Activated T-cell treated with anti-CD3 and anti-CD28 coated beads, Interleukin-2, amount 50 U/mL, for 1 hour (primary cell): Measurements from ENCODE around the gene DMD.
"Not testable (repeated sequence)": the region's sequence is repeated elsewhere in the genome, so short reads cannot be mapped to it uniquely, and the experiment has no call there.

Source experiments
- DNase-seq: peaks from one replicate; pipeline ENCODE4 v3.0.0-alpha.2; 2020

Gene DMD

DNA sequence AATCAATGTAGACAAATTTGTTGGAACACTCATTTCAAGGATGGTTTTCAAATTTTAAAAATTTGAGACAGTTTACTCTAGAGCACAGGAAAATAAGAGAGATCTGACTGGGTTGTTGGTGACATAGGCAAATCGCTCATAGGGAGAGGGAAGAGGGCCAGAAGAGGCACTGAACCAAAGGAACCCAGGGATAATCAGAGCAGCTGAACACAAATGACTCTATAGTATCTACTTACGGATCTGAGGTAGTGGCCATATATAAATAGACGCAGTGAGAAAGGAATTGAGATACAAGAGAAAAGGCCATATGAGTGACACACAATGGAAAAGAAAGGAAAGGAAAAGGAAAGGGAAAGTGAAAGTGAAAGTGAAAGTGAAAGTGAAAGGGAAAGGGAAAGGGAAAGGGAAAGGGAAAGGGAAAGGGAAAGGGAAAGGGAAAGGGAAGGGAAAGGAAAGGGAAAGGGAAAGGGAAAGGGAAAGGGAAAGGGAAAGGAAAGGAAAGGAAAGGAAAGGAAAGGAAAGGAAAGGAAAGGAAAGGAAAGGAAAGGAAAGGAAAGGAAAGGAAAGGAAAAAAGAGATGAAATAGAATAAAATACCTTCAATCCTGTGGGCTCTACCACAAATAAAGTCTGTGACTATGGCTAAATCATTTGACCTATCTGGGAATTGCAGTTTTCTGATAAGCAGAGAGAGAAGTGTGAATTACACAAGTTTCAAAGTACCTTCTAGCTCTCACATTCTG, 759.2 kb downstream of the DMD start:
- no peak for DNase-seq

DNA sequence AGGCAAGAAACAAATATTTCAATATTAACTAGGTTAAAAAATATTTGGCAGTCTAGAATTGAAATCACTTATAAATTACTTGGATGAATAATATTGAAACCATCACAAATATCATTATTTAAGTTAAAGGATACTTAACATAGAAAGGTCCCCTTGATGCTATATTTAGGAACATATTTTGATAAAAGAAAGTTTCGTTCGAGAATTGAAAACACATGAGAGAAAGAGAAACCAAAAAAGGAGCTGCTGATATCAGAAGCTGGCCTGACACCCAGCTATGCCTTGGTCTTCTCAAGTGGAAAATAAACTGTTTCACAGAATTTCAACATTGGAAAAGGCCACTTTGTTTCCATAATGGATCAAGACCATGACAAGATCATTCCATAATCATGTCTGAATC, 762.4 kb downstream of the DMD start:
- DNase-seq: no peak

DNA sequence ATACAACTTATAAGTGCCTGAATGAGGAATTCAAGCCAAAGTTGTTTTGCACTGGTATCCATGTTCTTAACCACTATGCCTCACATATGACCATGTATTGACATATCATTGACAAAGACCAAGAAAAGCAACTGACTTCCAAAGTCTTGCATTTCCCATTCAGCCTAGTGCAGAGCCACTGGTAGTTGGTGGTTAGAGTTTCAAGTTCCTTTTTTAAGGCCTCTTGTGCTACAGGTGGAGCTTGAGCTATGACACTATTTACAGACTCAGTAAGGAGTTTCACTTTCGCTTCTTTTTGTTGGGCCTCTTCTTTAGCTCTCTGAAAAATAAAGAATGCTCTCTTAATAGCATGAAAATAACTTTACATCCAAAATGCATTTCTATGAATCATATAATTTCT, 763.0 kb downstream of the DMD start:
- DNase-seq: no peak

GRCh38 chrX:32447640-32448039, 763.7 kb downstream of the DMD start:
- DNase-seq: no peak

- DNase-seq: no peak
These were observed 767.5 kb downstream of the DMD start for GRCh38 chrX:32443841-32444240.

GRCh38 chrX:32421266-32421665, 790.1 kb downstream of the DMD start:
- DNase-seq: no peak

DNA sequence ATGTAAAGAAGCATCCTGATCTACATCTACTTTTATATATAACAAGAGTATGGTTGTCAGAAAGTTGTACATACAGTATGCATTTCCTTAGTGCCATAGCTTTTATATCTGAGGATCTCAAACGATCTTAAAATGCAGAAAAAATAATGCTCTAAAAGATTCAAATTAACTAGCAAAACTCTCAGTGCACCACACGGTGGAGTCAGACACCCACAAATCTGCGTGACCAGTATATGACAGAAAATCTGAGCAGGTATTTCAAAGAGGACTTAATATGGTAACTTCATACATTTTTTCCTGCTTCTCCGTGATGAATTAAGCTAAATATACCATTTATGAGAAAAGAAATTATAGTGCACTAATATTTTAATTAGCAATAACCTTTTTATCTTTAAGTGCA, 803.0 kb downstream of the DMD start:
- DNase-seq: no peak

DNA sequence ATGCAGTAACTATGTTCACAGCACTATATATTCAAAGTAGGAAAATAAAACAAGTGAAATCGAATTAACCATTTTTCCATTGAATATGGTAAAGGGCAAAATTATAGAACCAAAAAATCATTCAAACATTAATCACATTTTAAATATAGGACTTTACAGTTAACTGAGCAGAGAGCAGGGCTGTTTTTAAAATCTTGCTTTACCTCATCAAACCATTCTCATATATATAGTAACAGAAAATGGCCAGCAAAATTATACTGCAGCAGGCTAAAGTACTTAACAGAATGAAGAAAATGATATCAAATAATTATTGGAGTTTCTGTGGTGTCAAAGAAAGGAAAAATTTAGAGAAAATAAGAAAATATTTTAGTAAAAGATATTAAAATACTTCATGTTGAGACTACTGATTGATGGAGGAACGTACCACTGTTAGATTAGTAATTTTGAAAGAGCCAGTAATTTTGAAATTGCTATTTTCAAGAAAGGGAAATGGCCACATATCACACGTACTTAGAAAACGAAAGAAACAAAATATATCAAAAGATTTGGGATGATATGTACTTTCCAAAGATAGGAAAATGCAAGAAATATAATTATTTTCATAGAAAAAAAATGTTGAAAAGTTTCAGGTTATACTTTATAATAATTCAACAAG, 813.7 kb downstream of the DMD start:
- no peak for DNase-seq

- DNase-seq: no peak
These were observed 815.5 kb downstream of the DMD start for GRCh38 chrX:32395878-32396277.

- no peak for DNase-seq
These were observed 818.7 kb downstream of the DMD start for GRCh38 chrX:32392655-32393054.

- no peak for DNase-seq
These were observed 840.7 kb downstream of the DMD start for GRCh38 chrX:32370456-32371205.

DNA sequence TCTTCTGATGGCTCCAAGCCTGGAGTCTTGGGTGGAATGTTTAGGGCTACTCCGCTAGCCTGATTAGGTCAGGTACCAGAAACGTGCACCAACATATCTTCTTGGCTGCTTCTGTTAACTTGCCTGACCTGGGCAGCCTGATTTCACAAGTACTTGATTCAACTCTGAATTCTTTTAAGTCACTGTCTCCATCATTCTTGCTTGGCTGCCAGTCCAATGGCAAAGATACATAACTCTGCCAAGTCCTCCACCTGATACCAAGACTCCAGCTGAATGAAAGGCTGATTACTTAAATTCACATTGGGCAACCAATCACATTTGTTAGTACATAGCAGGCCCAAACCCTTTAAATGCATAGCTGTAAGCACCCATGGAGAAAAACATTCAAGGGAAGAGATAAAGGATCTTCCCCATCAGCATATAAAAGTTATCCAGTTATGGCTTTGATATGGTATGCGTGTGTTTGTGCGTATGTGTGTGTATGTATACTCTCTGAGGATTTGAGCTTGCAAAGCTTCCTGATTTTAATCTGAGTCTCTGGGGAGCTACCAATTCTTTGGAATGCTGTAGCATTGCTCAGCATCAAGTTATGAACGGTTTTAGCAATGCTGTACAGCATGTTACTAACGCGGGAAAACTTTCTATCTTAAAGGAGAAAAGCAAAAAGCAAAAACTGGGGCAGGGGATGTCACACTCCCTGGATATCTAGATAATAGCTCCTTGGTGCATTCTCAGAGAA, 917.2 kb downstream of the DMD start:
- no peak for DNase-seq

GRCh38 chrX:32289356-32289755, 922.0 kb downstream of the DMD start:
- DNase-seq: no peak

DNA sequence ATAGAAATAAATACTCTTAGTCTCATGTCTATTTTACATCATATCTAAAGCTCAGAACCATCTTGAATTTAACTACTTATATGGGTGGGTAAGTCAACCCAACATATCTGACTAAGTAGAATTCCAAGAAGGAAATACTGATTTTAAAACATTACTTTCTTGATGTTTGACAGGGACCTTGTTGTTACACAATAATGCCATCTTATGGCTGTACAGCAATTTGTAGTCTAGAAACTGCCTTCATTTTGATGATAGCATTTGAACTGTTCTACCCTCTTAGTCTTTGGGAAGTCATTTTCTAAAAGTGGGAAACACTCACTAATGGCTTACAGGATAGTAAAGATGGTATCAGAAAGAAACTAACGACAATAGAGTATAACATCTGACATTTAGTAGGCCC, 929.5 kb downstream of the DMD start:
- no peak for DNase-seq

DNA sequence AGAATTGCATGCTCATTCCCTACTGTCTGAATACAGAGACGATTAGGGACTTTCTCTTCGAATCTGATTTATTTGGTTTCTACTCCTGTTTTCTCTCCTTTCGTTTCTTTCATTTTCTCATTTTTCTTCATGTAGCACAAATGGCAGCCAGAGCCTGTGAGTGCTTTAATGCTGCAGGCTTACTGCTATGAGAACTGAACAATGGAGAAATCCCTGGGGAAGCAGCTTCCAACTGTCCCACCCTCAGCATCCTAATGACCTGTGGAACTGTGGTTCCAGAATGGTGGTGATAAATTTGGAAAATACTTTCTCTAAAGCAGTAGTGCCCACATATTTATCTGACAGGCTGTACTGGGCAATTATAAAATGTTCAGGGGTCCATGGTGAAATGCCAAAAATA, 930.4 kb downstream of the DMD start:
- no peak for DNase-seq

GRCh38 chrX:32280489-32280888, 930.9 kb downstream of the DMD start:
- DNase-seq: no peak

GRCh38 chrX:32276153-32276552, 935.2 kb downstream of the DMD start:
- DNase-seq: no peak

GRCh38 chrX:32269866-32270265, 941.5 kb downstream of the DMD start:
- DNase-seq: no peak

DNA sequence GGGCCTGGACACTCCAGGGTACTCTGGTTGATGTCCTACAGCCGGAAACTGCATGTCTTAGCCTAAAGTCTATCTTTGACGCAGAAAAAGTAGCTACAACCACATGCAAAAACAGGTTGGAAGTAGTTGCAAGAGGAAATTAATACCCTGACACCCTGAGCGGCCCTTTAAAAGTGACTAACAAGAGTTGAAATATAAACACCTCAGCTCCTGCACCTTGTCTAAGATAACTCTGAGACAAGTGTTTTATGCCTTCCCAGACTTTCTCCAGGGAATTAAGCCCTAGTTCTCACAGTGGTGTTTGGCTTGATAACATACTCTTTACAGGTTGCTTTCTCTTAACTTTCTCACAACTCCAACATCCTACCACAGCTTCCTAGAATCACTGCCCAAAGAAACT, 943.1 kb downstream of the DMD start:
- no peak for DNase-seq

GRCh38 chrX:32267796-32268195, 943.6 kb downstream of the DMD start:
- no peak for DNase-seq

- not testable (repeated sequence) for DNase-seq
These were observed 964.7 kb downstream of the DMD start for GRCh38 chrX:32246675-32247074.

- no peak for DNase-seq
These were observed 1015.7 kb downstream of the DMD start for GRCh38 chrX:32195611-32196010.

- no peak for DNase-seq
These were observed 1020.0 kb downstream of the DMD start for GRCh38 chrX:32191316-32191715.
